GM18526 (cell line): ENCODE data around the gene CFAP97D1.

Source experiments
- POLR2A ChIP-seq: IDR thresholded peaks from 3 replicates; pipeline ENCODE4 v1.6.1; 2011; ENCODE audit not compliant: insufficient read length; ENCODE audit errors: extremely low read depth

CFAP97D1 gene

DNA sequence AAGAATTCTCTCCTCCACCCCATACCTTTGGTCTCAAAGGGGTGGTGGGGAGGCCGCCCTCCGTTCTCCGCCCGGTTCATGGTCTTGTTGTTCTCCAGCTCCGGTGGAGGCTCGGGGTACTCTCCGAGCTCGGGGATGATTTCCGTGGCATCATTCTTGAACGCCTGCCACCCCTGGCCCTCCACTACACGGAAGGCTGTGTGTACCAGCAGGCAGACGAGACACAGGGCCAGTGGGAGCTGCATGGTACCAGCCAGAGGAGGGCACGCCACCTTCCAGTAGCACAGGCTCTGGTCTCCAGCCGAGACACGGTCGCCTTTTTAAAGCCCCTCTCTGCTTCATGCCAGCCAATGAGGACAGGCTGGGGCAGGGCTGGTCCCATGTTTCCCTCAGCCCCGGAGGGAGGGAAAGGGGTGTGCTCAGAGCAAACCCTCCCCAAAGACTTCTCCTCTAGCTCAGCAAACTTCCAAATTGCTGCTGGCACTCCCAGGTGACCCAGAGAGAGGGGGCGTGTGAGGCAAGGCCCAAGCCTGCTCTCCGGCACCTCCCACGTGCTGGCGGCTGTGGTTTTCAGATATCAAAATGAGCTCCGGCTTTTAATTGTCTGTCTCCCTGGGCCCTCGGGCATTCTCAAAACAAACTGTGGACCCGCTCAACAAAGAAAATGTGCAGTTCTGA, 21.6 kb upstream of the CFAP97D1 start, which contains the start of gene SOST:
Gene SOST (minus strand): TSS at position 295 of the 678 bp plus-strand sequence. CDS start 50 bp downstream, at position 245.
- no peak for TF ChIP-seq POLR2A

DNA sequence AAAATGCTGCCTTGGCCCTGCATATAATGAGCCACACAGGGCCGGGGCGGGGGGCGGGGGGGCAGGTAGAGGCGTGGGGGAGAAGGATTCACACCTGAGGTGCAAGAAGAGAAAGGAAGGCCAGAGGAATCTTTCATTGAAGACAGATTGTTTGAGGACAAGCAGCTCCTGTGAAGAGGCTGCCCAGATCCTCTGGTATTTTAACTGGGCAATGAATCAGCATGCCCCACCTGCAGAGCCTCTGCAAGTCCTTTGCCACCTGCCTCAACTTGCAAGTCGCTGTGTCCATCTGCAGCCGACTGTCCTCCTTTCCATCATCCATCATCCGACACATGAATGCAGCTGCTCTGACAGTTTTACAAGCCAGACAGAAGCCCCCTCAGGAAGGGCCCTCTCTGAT, 20.4 kb upstream of the CFAP97D1 start:
- no peak for TF ChIP-seq POLR2A

- no peak for TF ChIP-seq POLR2A
Observed at GRCh38 chr17:43760254-43760852, 19.9 kb upstream of the CFAP97D1 start.

GRCh38 chr17:43766413-43767052, 13.7 kb upstream of the CFAP97D1 start:
- TF ChIP-seq POLR2A, result no peak

DNA sequence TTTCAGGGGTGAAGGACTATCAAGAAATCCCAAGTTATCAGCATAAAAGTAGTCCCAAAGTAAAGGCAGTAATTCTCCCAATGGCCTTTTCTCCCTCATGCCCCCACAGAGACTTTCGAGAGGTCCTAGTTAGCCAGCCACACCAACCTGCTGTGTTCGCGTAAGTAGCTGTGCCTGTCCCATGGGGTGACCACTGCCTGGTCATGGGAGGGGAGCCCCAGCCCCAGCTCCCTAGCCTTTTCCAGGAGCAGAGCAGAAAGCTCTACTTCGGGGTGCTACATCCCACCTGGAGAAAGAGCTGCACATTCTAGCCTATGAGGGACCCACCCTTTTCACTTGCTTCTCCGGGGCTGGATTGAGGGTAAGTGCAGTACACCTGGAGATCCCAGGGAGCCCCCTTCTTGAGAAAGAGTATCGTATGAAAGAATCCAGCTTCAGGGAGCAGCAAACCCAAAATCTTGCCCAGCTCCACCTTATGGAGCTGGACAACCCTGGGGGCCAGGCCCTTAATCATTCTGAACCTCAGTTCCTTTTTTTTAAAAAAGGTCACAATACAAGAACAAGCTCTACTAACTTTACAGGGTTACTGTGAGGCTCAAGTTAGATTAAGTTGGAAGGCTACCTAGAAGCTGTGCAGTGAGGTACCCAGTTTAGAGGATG, 13.1 kb upstream of the CFAP97D1 start:
- no peak for TF ChIP-seq POLR2A

DNA sequence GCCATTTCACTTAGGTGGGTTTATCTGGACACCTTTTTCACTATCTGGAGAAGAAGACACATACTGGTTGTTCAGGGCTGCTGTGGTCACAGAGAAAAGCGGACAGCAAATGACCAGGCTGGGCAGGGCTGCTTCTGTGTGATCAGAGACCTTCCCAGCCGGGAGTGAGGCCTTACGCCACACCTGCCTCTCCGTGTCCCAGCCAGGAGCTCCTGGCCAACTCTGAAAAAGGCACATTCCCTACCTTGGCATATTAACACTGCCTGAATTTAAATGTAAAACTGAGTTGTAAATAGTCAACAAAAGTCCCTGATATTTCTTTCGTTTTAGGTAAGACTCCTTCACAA, 12.5 kb upstream of the CFAP97D1 start:
- no peak for TF ChIP-seq POLR2A

DNA sequence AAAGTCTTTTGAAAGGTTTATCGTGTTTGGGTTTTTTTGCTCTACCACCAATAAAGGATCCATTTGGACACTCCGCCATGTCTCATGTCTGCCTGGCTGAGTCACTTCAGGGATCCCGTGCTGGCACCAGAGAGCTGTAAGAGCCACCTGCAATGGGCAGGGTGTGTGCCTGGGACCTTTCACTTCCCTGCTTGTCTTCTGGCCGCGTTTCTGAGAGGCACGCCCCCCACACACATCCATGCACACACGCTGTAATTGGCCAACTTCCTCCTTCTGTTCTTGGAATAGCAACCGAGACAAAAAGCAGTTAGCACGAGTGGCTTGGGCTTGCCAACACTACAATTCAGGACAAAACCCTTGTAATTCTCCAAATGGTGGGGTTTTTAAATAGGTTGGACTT, 11.9 kb upstream of the CFAP97D1 start:
- TF ChIP-seq POLR2A, result no peak

GRCh38 chr17:43768943-43769342, 11.3 kb upstream of the CFAP97D1 start:
- no peak for TF ChIP-seq POLR2A

DNA sequence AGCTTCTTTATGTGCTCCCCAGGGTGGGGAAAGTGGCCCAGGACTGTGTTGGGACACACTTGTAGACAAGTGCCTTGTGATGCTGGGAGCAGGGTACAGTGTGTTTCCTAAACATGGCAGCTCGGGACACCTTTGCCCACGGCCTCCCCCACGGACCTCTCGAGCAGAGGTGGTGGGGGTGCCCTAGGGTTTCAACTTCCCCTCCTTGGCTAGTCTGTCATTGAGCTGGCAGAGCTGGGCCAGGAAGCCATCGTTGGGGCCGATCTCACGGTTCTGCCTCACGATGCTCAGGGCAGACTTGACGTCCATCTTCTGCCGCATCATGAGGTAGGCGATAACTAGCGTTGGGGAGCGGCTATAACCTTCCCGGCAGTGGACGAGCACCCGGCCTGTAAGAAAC, 10.8 kb upstream of the CFAP97D1 start:
- no peak for TF ChIP-seq POLR2A

GRCh38 chr17:43769859-43770258, 10.4 kb upstream of the CFAP97D1 start:
- TF ChIP-seq POLR2A, result no peak

DNA sequence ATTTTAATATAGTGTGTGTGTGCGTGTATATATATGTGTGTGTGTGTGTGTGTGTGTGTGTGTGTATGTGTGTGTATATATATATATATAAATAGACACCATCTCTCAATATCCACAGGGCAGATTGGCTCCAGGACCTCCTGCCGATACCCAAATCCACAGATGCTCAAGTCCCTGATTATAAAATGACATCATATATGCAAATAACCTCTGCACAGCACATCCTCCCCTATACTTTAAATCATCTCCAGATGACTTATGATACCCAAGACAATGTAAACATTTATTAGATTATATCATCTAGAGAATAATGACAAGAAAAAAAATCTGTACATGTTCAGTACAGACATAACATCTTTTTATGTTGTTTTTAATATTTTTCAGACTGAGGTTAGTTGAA, 9.3 kb upstream of the CFAP97D1 start:
- no peak for TF ChIP-seq POLR2A

GRCh38 chr17:43771463-43771862, 8.8 kb upstream of the CFAP97D1 start:
- TF ChIP-seq POLR2A, result no peak

- no peak for TF ChIP-seq POLR2A
Observed at GRCh38 chr17:43772877-43773648, 7.2 kb upstream of the CFAP97D1 start.

DNA sequence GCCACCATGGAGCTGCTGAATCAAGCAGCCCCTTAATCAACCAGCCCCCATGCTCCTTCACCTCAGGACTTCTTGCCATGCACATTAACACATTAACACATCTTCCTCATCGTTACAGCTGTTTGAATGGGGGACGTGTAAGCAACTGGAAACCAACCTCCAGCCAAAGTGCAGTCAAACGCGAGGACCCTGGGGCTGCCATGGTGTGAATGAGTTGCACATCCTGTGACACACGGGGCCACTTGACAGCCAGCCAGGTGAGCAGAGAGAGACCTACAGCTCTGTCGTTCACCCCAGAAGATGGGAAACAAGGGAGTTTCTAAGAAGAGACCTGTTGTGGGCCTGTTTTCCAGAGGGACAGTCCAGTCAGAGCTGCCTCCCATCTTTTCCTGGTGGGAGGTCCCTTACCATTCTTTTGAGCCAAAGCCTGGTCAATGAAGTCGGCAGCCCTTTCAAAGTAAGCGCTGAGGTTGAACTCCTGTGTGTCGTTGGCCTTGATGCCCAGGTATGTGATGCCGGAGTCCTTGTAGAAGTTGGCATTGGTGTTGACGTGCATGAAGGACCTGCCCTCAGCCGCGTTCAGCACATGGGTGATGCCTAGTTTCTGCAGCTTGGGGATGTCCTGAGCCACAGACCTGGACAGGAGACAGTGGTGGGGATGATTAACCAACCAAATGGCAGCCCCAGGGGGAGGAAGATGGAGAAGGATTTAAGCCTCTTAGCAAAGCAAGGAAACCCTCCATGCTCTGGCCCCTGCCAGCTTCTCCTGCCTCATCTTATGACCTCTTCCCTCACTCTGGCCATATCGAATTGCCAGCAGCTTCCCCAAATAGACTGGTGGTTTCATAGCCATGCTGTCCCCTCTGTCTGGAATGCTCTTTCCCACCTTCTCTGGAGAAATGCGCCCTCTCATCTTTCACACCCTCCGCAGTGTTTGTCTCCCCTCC, 5.7 kb upstream of the CFAP97D1 start:
- no peak for TF ChIP-seq POLR2A
